Esophagus squamous epithelium (tissue), 5 donors: Measurements from ENCODE around the gene PSME4. TPM values are rescaled to one million over a fixed set of nuclear protein-coding genes. Genes with fewer than 3 reads are reported as not detected.

Source experiments
- DNase-seq: peaks from one replicate; lab custom pipeline; 2025; lab: John Stamatoyannopoulos, UW
- H3K27ac ChIP-seq, 4 donors: fragments of 200-600 bp; sonication (generic); one replicate each; pipeline ENCODE4 v1.5.1; 2016 to 2019; ENCODE audit warnings: mild to moderate bottlenecking in 1 of 4
- H3K27me3 ChIP-seq, 4 donors: fragments of 200-600 bp; sonication (generic); 1 replicate in 3 of 4; 2 replicates in 1 of 4; pipeline versions ENCODE4 v1.5.1 to v1.6.0; 2017 to 2021; ENCODE audit warnings: antibody characterized with exemption in 1 of 4
- H3K36me3 ChIP-seq, 3 donors: fragments of 200-600 bp; sonication (generic); one replicate each; pipeline ENCODE4 v1.5.1; 2016 to 2019
- H3K4me1 ChIP-seq, 3 donors: fragments of 200-600 bp; sonication (generic); one replicate each; pipeline ENCODE4 v1.5.1; 2017 to 2019
- H3K4me3 ChIP-seq, 4 donors: fragments of 200-600 bp; sonication (generic); 1 replicate in 3 of 4; 2 replicates in 1 of 4; pipeline ENCODE4 v1.5.1; 2016 to 2019; ENCODE audit warnings: mild to moderate bottlenecking in 2 of 4, moderate library complexity in 1 of 4
- H3K9me3 ChIP-seq, 3 donors: fragments of 200-600 bp; sonication (generic); one replicate each; pipeline ENCODE4 v1.5.1; 2016 to 2019
- POLR2A ChIP-seq, 4 donors: fragments of 450-650 bp; IDR thresholded peaks; one replicate each; pipeline ENCODE4 v1.6.1; 2017; ENCODE audit warnings: antibody characterized with exemption in 4 of 4, mild to moderate bottlenecking in 4 of 4, moderate library complexity in 3 of 4
- WGBS, 2 donors: methylation state at CpG; one replicate each; pipeline ENCODE4 v1.1.5; 2018; 5-methylcytosine and 5-hydroxymethylcytosine counted together
- intact Hi-C: fragments of 100-400 bp; cut with DNase I; formaldehyde crosslinking; loops from one replicate; pipeline ENCODE4 v1.15.0; 2022
- total RNA-seq, 4 donors: library from RNA; depleted of rRNA; stranded (reverse); fragments of >200 nt; gene quantifications; one replicate each; pipeline ENCODE4 v1.1.0, GENCODE V29; 2016
- TF ChIP-seq, protein P1 (sequence below), 6 experiments: fragments of 450-650 bp in 4 of 6; fragments of 200-600 bp in 2 of 6; sonication (generic) in 2 of 6; IDR thresholded peaks; one replicate each; pipeline ENCODE4 v1.5.1; 2016 to 2019; ENCODE audit warnings: antibody characterized with exemption in 6 of 6, mild to moderate bottlenecking in 4 of 6, moderate library complexity in 4 of 6
- donor health status: DM: yes; HTN: yes; CAD: no.

The PSME4 gene, protein sequence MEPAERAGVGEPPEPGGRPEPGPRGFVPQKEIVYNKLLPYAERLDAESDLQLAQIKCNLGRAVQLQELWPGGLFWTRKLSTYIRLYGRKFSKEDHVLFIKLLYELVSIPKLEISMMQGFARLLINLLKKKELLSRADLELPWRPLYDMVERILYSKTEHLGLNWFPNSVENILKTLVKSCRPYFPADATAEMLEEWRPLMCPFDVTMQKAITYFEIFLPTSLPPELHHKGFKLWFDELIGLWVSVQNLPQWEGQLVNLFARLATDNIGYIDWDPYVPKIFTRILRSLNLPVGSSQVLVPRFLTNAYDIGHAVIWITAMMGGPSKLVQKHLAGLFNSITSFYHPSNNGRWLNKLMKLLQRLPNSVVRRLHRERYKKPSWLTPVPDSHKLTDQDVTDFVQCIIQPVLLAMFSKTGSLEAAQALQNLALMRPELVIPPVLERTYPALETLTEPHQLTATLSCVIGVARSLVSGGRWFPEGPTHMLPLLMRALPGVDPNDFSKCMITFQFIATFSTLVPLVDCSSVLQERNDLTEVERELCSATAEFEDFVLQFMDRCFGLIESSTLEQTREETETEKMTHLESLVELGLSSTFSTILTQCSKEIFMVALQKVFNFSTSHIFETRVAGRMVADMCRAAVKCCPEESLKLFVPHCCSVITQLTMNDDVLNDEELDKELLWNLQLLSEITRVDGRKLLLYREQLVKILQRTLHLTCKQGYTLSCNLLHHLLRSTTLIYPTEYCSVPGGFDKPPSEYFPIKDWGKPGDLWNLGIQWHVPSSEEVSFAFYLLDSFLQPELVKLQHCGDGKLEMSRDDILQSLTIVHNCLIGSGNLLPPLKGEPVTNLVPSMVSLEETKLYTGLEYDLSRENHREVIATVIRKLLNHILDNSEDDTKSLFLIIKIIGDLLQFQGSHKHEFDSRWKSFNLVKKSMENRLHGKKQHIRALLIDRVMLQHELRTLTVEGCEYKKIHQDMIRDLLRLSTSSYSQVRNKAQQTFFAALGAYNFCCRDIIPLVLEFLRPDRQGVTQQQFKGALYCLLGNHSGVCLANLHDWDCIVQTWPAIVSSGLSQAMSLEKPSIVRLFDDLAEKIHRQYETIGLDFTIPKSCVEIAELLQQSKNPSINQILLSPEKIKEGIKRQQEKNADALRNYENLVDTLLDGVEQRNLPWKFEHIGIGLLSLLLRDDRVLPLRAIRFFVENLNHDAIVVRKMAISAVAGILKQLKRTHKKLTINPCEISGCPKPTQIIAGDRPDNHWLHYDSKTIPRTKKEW (N-terminal part only)
- 10 to 100 TPM; 26.0 to 58.9 (median 44.0) TPM for total RNA-seq

DNA sequence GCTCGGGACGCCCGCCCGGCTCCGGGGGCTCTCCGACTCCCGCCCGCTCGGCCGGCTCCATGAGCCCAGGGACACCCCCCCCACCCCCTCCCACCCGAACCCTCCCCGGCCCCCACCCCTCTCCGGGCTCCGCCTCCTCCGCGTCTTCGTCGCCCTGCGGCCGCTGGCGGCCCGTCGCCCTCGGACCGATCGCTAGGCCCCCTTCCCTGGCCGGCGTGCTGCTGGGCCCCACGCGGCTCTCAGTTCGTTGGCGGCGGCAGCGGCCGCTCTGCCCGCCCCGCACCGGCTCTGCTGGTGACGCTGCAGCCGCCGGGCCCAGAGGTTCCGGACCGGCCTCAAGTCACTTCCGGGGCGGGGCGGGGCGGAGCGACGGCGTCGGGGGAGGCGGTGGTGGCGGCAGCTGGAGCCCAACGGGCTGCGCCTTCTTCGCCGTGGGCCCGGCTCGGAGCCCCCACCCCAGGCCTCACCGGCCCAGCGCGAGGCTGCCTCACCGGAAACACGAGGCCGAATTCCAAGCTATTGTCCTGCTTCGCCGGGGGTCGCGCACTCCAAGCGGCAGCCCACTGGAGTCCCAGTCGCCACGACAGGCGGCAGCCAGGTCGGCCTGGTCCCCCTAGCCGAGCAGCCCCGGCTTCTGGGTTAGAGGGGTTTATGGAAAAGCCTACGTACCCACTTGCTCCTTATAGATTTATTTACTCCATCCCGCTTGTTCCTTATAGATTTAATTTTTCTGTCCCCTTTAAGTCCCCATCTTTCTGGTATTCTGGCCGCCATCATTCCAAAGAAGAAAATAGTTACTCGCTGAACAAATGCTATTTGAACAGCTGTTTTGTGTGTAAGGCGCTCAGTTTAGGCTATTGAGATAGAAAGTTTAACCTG, at the start of gene PSME4:
TSS of gene PSME4 (minus strand) at position 270 of the 879 bp plus-strand sequence. CDS start at position 61, 209 bp downstream.
- Histone ChIP-seq H3K4me3 (peak within 1 kb of the TSS; percentile 78 to 96 (median 90)), H3K4me1 (peaks cover 7 to 50% (median 12%) of the 10 kb centered on the region in 3 donors), H3K27ac (peak within 1 kb of the TSS; percentile 95 to 99 (median 96)), H3K27me3 (no peaks in the 10 kb centered on the region), H3K36me3 (peaks cover 0 to 22% (median 0%) of the 10 kb centered on the region in 3 donors), H3K9me3 (no peaks in the 10 kb centered on the region)
- peak; percentile 73 for DNase-seq
- WGBS, 2 donors, result 0 to 1% methylated on average over 5 to 19 of the region's 81 CpGs
- intact Hi-C loops, result no loop called here
- TF ChIP-seq, protein P1, sequence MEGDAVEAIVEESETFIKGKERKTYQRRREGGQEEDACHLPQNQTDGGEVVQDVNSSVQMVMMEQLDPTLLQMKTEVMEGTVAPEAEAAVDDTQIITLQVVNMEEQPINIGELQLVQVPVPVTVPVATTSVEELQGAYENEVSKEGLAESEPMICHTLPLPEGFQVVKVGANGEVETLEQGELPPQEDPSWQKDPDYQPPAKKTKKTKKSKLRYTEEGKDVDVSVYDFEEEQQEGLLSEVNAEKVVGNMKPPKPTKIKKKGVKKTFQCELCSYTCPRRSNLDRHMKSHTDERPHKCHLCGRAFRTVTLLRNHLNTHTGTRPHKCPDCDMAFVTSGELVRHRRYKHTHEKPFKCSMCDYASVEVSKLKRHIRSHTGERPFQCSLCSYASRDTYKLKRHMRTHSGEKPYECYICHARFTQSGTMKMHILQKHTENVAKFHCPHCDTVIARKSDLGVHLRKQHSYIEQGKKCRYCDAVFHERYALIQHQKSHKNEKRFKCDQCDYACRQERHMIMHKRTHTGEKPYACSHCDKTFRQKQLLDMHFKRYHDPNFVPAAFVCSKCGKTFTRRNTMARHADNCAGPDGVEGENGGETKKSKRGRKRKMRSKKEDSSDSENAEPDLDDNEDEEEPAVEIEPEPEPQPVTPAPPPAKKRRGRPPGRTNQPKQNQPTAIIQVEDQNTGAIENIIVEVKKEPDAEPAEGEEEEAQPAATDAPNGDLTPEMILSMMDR (IDR thresholded peaks at IDR 0.05), result peak in 1 of 6 experiments; percentile 6
- peak in 3 of 4 donors; percentile 97 to 99 (median 97) for TF ChIP-seq POLR2A (IDR thresholded peaks at IDR 0.05)

DNA sequence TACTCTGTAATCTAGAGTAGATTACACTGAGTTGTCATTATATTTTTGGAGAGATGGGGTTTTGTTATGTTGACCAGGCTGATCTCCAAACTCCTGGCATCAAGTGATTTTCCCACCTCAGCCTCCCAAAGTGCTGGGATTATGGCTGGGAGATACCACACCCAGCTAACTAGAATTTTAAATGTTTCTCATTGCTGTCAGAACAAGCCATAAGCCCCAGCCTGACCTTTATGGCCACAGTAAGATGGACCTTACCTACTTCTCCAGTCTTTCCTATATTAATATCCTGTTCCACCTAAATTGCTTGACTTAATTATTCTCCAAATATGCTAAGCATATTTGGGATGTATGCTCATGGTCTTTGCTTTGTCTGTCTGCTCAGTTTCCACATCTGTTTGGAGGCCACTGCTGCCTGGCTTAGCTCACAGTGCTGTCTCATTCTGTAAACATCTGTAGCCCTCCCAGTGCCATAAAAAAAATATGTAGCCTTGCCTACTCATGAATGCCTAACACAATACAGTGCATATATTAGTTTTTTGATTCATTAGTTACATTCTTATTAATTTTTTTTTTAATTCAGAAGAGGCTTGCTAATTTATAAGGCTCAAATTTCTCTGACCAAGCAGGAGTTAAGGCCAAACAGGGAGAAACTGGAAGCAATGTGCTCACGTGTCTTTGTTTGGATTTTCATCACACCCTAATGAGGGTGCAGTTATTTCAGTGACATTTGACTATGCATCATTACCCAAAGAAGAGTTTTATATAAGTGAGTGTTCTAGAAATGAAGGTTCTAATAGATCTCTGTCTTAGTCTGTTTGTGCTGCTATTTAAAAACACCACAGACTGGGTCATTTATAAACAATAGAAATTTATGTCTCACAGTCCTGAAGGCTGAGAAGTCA, 45.3 kb upstream of the PSME4 start:
- peak overlapping the region in 1 of 4 donors; percentile 38 for H3K27ac ChIP-seq
- WGBS, 2 donors, result 55 to 59% methylated on average over 1 of the region's 1 CpG
- H3K27me3 ChIP-seq, result no peaks in the 10 kb centered on the region
- intact Hi-C loops, result no loop called here
- TF ChIP-seq, protein P1 (IDR thresholded peaks at IDR 0.05), result no peak
- TF ChIP-seq POLR2A (IDR thresholded peaks at IDR 0.05), result no peak
- H3K4me1 ChIP-seq, result peaks cover 0 to 6% (median 0%) of the 10 kb centered on the region in 3 donors
- no peak for DNase-seq
- H3K9me3 ChIP-seq, result peaks cover 0 to 9% (median 0%) of the 10 kb centered on the region in 3 donors
- H3K36me3 ChIP-seq, result no peaks in the 10 kb centered on the region
- no peak overlapping the region for H3K4me3 ChIP-seq

DNA sequence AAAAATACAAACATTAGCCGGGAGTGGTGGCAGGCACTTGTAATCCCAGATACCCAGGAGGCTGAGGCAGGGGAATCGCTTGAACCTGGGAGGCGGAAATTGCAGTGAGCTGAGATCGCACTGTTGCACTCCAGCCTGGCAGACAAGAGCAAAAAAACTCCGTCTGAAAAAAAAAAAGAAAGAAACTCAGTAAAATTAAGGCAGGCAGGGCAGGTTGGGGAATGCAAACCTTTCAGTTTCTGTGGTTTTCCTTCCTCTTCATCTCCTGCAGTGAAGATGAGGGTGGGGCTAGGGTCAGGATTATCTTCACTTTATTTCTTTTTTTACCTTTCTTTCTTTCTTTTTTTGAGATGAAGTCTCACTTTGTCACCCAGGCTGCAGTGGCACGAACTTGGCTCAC, 43.2 kb upstream of the PSME4 start:
- H3K4me1 ChIP-seq, result peaks cover 0 to 6% (median 0%) of the 10 kb centered on the region in 3 donors
- intact Hi-C loops, result no loop called here

More for the DNA sequence above, 43.2 kb upstream of the PSME4 start:
- Histone ChIP-seq H3K27ac (no peak overlapping the region), H3K9me3 (no peaks in the 10 kb centered on the region), H3K4me3 (no peak overlapping the region), H3K36me3 (no peaks in the 10 kb centered on the region), H3K27me3 (no peaks in the 10 kb centered on the region)
- 60 to 77% methylated on average over 5 to 6 of the region's 6 CpGs for WGBS, 2 donors
- no peak for TF ChIP-seq POLR2A (IDR thresholded peaks at IDR 0.05)
- TF ChIP-seq, protein P1 (IDR thresholded peaks at IDR 0.05), result no peak
- DNase-seq, result no peak
